Neural progenitor cell (in vitro differentiated cells): ENCODE data around the gene TRAF1. TPM values are rescaled to one million over a fixed set of nuclear protein-coding genes. Genes with fewer than 3 reads are reported as not detected.

Source experiments
- DNase-seq: peaks from one replicate; pipeline ENCODE4 v3.0.0-alpha.2; 2016; ENCODE audit warnings: low spot score
- H2AFZ ChIP-seq: fragments of 200-600 bp; sonication (generic); replicated peaks from 2 replicates; pipeline ENCODE4 v1.6.1; 2016; ENCODE audit warnings: antibody characterized with exemption
- H3F3A ChIP-seq: fragments of 200-600 bp; sonication (generic); 2 replicates; pipeline ENCODE4 v1.6.1; 2016; ENCODE audit warnings: antibody characterized with exemption, low read depth
- H3K27ac ChIP-seq: fragments of 200-600 bp; sonication (generic); 2 replicates; pipeline ENCODE4 v1.5.1; 2016; ENCODE audit warnings: mild to moderate bottlenecking
- H3K27me3 ChIP-seq: fragments of 200-600 bp; sonication (generic); 2 replicates; pipeline ENCODE4 v1.6.1; 2016; ENCODE audit warnings: mild to moderate bottlenecking, moderate library complexity
- H3K36me3 ChIP-seq: fragments of 200-600 bp; sonication (generic); 2 replicates; pipeline ENCODE4 v1.5.1; 2016
- H3K4me1 ChIP-seq: fragments of 200-600 bp; sonication (generic); 2 replicates; pipeline ENCODE4 v1.6.1; 2016; ENCODE audit warnings: mixed run types
- H3K4me2 ChIP-seq: fragments of 200-600 bp; sonication (generic); 2 replicates; pipeline ENCODE4 v1.6.1; 2016
- H3K4me3 ChIP-seq: fragments of 200-600 bp; sonication (generic); 2 replicates; pipeline ENCODE4 v1.5.1; 2016
- H3K79me2 ChIP-seq: fragments of 200-600 bp; sonication (generic); 2 replicates; pipeline ENCODE4 v1.6.1; 2016; ENCODE audit warnings: low read depth
- H3K9ac ChIP-seq: fragments of 200-600 bp; sonication (generic); 2 replicates; pipeline ENCODE4 v1.6.1; 2016
- H3K9me3 ChIP-seq: fragments of 200-600 bp; sonication (generic); 2 replicates; pipeline ENCODE4 v1.5.1; 2016; ENCODE audit warnings: low read depth
- H4K20me1 ChIP-seq: fragments of 200-600 bp; sonication (generic); 2 replicates; pipeline ENCODE4 v1.6.1; 2016; ENCODE audit warnings: low read depth
- H3K27ac Mint-ChIP-seq: 3 replicates; pipeline ENCODE4 v1.8.0; 2021; ENCODE audit warnings: mixed read lengths
- H3K27me3 Mint-ChIP-seq: 2 replicates; pipeline ENCODE4 v1.8.0; 2022; ENCODE audit warnings: low read depth, mild to moderate bottlenecking, inconsistent platforms, moderate library complexity, mixed read lengths; ENCODE audit not compliant: insufficient read depth
- H3K36me3 Mint-ChIP-seq: 3 replicates; pipeline ENCODE4 v1.8.0; 2021; ENCODE audit warnings: mixed read lengths
- H3K4me1 Mint-ChIP-seq: 3 replicates; pipeline ENCODE4 v1.8.0; 2021; ENCODE audit warnings: mixed read lengths
- H3K4me3 Mint-ChIP-seq: 3 replicates; pipeline ENCODE4 v1.8.0; 2021; ENCODE audit warnings: mild to moderate bottlenecking, moderate library complexity, mixed read lengths
- H3K9me3 Mint-ChIP-seq: 3 replicates; pipeline ENCODE4 v1.8.0; 2020; ENCODE audit warnings: mixed read lengths
- CTCF ChIP-seq: fragments of 200-600 bp; sonication (generic); IDR thresholded peaks from 2 replicates; pipeline ENCODE4 v1.5.1; 2017; ENCODE audit warnings: antibody characterized with exemption, mild to moderate bottlenecking
- EZH2 ChIP-seq: fragments of 200-600 bp; sonication (generic); IDR thresholded peaks from 2 replicates; pipeline ENCODE4 v1.6.1; 2017; ENCODE audit warnings: antibody characterized with exemption, mild to moderate bottlenecking, moderate library complexity
- EZH2phosphoT487 ChIP-seq: fragments of 200-600 bp; sonication (generic); IDR thresholded peaks from 2 replicates; pipeline ENCODE4 v1.6.1; 2017; ENCODE audit warnings: antibody characterized with exemption
- total RNA-seq: library from RNA; depleted of rRNA; stranded (reverse); fragments of >200 nt; gene quantifications from 2 replicates; pipeline ENCODE4 v1.2.3, GENCODE V29; 2015; ENCODE audit warnings: low replicate concordance

TRAF1 gene
- total RNA-seq, 1 donor from 2014 or later: 3.2 TPM

GRCh38 chr9:120893611-120894307 is 32.8 kb downstream of the TRAF1 start:
- Histone ChIP-seq H3K79me2 (no peaks in the 10 kb centered on the region), H3K27ac (no peak overlapping the region), H3K27me3 (peaks cover 19% of the 10 kb centered on the region), H3F3A (no peaks in the 10 kb centered on the region), H3K4me3 (no peak overlapping the region), H3K4me2 (no peak overlapping the region), H3K9me3 (no peaks in the 10 kb centered on the region), H3K4me1 (no peaks in the 10 kb centered on the region), H2AFZ (peak overlapping the region; percentile 81), H3K36me3 (no peaks in the 10 kb centered on the region), H3K9ac (no peak overlapping the region), H4K20me1 (no peaks in the 10 kb centered on the region)
- H3K36me3 Mint-ChIP-seq: no peaks in the 10 kb centered on the region
- DNase-seq: no peak
- H3K27me3 Mint-ChIP-seq: peaks cover 2% of the 10 kb centered on the region
- H3K4me1 Mint-ChIP-seq: peaks cover 12% of the 10 kb centered on the region
- no peaks in the 10 kb centered on the region for H3K9me3 Mint-ChIP-seq
- TF ChIP-seq EZH2phosphoT487 (no peak), CTCF (no peak), EZH2 (no peak)
- no peak overlapping the region for H3K4me3 Mint-ChIP-seq
- H3K27ac Mint-ChIP-seq: peak overlapping the region; percentile 55

GRCh38 chr9:120892748-120893610 is 33.6 kb downstream of the TRAF1 start:
- TF ChIP-seq CTCF (no peak), EZH2phosphoT487 (no peak), EZH2 (no peak)
- Histone ChIP-seq H3K79me2 (no peaks in the 10 kb centered on the region), H4K20me1 (no peaks in the 10 kb centered on the region), H3K27ac (no peak overlapping the region), H3K27me3 (peaks cover 19% of the 10 kb centered on the region), H3K36me3 (no peaks in the 10 kb centered on the region), H3F3A (no peaks in the 10 kb centered on the region), H3K9ac (no peak overlapping the region), H3K4me3 (no peak overlapping the region), H3K4me2 (no peak overlapping the region), H3K9me3 (no peaks in the 10 kb centered on the region), H2AFZ (no peak overlapping the region), H3K4me1 (no peaks in the 10 kb centered on the region)
- DNase-seq: no peak
- no peak overlapping the region for H3K4me3 Mint-ChIP-seq
- H3K36me3 Mint-ChIP-seq: no peaks in the 10 kb centered on the region
- no peaks in the 10 kb centered on the region for H3K9me3 Mint-ChIP-seq
- peaks cover 2% of the 10 kb centered on the region for H3K27me3 Mint-ChIP-seq
- peaks cover 12% of the 10 kb centered on the region for H3K4me1 Mint-ChIP-seq
- peak overlapping the region; percentile 55 for H3K27ac Mint-ChIP-seq

- H4K20me1 ChIP-seq: no peaks in the 10 kb centered on the region
- H3K79me2 ChIP-seq: no peaks in the 10 kb centered on the region
- no peak overlapping the region for H3K9ac ChIP-seq
- H3K4me2 ChIP-seq: no peak overlapping the region
- no peaks in the 10 kb centered on the region for H3K9me3 Mint-ChIP-seq
- H3K9me3 ChIP-seq: no peaks in the 10 kb centered on the region
- H3K4me3 Mint-ChIP-seq: no peak overlapping the region
- TF ChIP-seq EZH2 (no peak), CTCF (no peak), EZH2phosphoT487 (no peak)
- H3K36me3 Mint-ChIP-seq: no peaks in the 10 kb centered on the region
- H3K4me3 ChIP-seq: no peak overlapping the region
- no peak overlapping the region for H2AFZ ChIP-seq
- no peaks in the 10 kb centered on the region for H3F3A ChIP-seq
- no peak overlapping the region for H3K27ac Mint-ChIP-seq
- no peak overlapping the region for H3K27ac ChIP-seq
- H3K27me3 ChIP-seq: peaks cover 19% of the 10 kb centered on the region
- no peak for DNase-seq
- H3K4me1 Mint-ChIP-seq: peaks cover 12% of the 10 kb centered on the region
- no peaks in the 10 kb centered on the region for H3K36me3 ChIP-seq
- H3K27me3 Mint-ChIP-seq: peaks cover 5% of the 10 kb centered on the region
- no peaks in the 10 kb centered on the region for H3K4me1 ChIP-seq
These were observed 34.5 kb downstream of the TRAF1 start for GRCh38 chr9:120891884-120892747.
